HG02885 (cell line): ENCODE results near the gene BAAT.

Experiments used
- ATAC-seq: cut with Tn5 transposase; IDR thresholded peaks from one replicate; pipeline ENCODE4 v1.9.1; 2021; ENCODE audit warnings: mild to moderate bottlenecking; ENCODE audit not compliant: unreplicated experiment, poor library complexity

BAAT gene

GRCh38 chr9:101326035-101326434 is 58.8 kb downstream of the BAAT start:
- ATAC-seq, result no peak

- ATAC-seq, result no peak
Measured at GRCh38 chr9:101325053-101325452, 59.8 kb downstream of the BAAT start.

- ATAC-seq, result no peak
Measured at GRCh38 chr9:101324245-101324804, 60.5 kb downstream of the BAAT start.

DNA sequence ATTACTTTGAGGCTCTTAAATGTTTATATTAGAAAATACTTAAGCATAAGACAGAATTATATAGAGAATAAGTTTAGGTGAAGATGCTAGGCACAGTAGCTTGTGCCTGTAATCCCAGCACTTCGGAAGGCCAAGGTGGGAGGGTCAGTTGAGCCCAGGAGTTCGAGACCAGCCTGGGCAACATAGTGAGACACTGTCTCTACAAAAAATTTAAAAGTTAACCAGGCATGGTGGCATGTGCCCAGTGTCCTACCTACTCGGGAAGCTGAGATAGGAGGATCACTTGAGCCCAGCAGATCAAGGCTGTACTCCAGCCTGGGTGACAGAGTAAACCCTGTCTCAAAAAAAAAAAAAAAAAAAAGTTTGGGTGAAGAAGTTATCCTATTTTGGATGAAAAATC is 61.7 kb downstream of the BAAT start:
- ATAC-seq, result no peak

GRCh38 chr9:101317735-101318134 is 67.1 kb downstream of the BAAT start:
- ATAC-seq, result no peak

DNA sequence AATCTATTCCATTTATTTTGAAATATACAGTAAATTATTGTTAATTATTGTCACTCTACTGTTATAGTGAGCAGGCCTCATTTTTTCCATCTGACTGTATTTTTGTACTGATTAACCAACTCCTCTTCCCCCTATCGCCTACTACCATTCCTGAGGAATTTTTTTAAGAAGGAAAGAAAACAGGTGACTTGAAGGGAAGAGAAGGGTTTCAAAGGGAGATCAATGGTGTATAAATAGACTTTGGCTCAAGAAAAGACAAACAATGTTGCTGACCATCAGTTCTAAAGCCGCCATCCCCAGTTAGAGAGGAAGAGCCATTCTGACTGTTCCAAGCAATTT is 69.7 kb downstream of the BAAT start:
- no peak for ATAC-seq

DNA sequence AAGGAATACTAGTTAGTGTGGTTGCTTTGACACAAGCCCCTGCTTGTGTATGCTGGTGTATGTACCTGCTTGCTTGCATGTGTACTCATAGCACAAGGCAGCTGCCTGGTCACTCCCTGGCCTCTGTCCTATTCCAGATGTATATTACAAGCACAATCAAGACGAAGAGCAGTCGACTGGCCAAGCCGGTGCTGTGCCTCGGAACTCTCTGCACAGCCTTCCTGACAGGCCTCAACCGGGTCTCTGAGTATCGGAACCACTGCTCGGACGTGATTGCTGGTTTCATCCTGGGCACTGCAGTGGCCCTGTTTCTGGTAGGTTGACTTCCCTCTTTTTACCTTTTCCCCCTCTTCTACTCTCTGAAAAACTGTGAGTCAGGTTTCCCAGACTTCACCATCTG is 72.1 kb downstream of the BAAT start:
- ATAC-seq, result no peak

GRCh38 chr9:101311758-101312420 is 72.9 kb downstream of the BAAT start:
- peak; percentile 95 for ATAC-seq

DNA sequence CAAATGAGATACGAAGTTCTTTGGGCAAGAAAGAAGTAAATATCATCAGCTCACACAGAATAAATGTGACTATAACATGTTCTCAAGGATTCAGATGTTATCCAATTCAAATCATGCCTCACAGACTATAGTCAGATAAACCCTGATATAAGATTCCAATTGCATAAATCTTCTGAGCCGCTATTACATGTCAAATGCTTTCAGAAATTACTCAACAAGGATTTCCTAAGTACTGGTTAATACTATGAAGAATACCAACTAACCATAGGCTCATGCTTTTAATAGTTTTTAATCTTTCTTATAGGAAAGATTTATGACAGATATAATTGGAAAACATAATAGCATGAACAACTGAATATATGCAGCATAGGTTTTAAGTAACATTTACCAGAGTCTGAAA is 73.6 kb downstream of the BAAT start:
- ATAC-seq, result no peak
